ENCODE results near the gene RGS1.

Gene RGS1

DNA sequence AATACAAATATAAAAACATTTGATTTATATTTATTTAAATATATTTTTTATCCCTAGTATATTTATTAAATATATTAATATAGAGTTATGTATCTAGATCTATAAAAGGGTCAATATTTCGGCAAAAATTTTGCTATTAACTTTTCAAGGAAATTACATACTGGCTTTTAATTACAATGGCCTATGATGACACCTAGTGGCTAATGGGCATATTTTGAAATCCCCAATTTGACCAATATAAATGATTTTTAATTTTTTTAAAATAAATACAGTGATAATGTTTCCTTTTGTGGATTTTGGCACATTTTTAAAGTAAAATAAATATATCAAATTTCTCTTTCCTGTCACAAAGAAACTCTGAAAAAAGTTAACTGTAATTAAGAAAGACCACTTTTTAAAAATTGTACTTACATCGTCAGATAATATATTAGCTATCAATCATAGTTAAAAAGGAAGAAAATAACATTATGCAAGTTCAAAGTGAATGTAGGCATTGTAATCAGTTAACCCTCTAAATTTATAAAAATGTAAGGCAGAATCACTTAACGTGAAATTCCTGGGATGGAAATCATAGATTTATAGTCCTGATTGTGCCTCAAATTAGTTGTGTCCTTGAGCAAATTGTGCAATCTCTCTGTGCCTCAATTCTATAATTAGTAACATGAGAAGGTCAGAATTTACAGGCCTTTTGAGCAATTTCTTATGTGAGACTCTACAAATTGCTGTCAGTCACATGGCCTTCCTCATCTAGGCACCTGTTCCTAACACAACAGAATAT lies 34.7 kb downstream of the RGS1 start:
- Histone ChIP-seq H3K4me1 (ENCODE audit: low read length) (peaks cover 50% of the 10 kb centered on the region), H3K9me3 (replicated peaks; ENCODE audit: insufficient read depth, low read length) (no peaks in the 10 kb centered on the region), H3K79me2 (ENCODE audit: low read length) (no peaks in the 10 kb centered on the region), H4K20me1 (ENCODE audit: insufficient read depth, low read length) (no peaks in the 10 kb centered on the region), H3K36me3 (replicated peaks; ENCODE audit: insufficient read depth, low read length) (no peaks in the 10 kb centered on the region), H3F3A (ENCODE audit: insufficient read depth, low read length) (peaks cover 24% of the 10 kb centered on the region), H3K4me2 (ENCODE audit: low read depth, low read length) (peak overlapping the region; percentile 48; the same call in 1 of the 2 replicates), H3K27ac (ENCODE audit: low read length) (no peak overlapping the region), H3K9ac (ENCODE audit: low read length) (no peak overlapping the region), H2AFZ (ENCODE audit: low read length) (no peak overlapping the region), H3K27me3 (replicated peaks; ENCODE audit: insufficient read depth, low read length) (no peaks in the 10 kb centered on the region), H3K9me2 (replicated peaks; ENCODE audit: insufficient read depth, low read length) (no peaks in the 10 kb centered on the region), H3K4me3 (ENCODE audit: low read length) (no peak overlapping the region)
- peak; percentile 59 for DNase-seq
- TF ChIP-seq EZH2phosphoT487 (IDR thresholded peaks at IDR 0.05; ENCODE audit: low read length) (no peak), EZH2 (optimal IDR thresholded peaks at IDR 0.05; ENCODE audit: low read depth, low read length) (no peak)
- TF ChIP-seq, protein P1, sequence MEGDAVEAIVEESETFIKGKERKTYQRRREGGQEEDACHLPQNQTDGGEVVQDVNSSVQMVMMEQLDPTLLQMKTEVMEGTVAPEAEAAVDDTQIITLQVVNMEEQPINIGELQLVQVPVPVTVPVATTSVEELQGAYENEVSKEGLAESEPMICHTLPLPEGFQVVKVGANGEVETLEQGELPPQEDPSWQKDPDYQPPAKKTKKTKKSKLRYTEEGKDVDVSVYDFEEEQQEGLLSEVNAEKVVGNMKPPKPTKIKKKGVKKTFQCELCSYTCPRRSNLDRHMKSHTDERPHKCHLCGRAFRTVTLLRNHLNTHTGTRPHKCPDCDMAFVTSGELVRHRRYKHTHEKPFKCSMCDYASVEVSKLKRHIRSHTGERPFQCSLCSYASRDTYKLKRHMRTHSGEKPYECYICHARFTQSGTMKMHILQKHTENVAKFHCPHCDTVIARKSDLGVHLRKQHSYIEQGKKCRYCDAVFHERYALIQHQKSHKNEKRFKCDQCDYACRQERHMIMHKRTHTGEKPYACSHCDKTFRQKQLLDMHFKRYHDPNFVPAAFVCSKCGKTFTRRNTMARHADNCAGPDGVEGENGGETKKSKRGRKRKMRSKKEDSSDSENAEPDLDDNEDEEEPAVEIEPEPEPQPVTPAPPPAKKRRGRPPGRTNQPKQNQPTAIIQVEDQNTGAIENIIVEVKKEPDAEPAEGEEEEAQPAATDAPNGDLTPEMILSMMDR (IDR thresholded peaks at IDR 0.05; ENCODE audit: low read length) = peak; percentile 39

DNA sequence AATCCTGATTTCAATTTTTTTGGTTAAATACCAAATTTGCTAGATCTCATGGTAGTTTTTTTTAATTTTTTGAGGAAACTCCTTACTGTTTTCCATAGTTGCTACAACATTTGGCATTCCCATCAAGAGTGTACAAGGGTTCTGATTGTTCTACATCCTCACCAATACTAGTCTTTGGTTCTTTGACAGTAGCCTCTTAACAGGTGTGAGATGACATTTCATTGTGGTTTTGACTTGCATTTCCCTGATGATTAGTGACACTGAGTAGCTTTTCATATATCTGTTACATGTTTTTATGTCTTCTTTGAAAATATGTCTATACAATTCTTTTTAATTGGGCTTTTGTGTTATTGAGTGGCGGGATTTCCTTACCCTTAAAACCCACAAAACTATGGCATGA lies 39.5 kb downstream of the RGS1 start:
- H2AFZ ChIP-seq (ENCODE audit: low read length) = no peak overlapping the region
- H3F3A ChIP-seq (ENCODE audit: insufficient read depth, low read length) = peaks cover 3% of the 10 kb centered on the region; the same call in 1 of the 2 replicates
- H3K4me2 ChIP-seq (ENCODE audit: low read depth, low read length) = no peak overlapping the region
- H3K4me1 ChIP-seq (ENCODE audit: low read length) = peaks cover 13% of the 10 kb centered on the region
- H3K9me3 ChIP-seq (replicated peaks; ENCODE audit: insufficient read depth, low read length) = no peaks in the 10 kb centered on the region
- no peaks in the 10 kb centered on the region for H3K9me2 ChIP-seq (replicated peaks; ENCODE audit: insufficient read depth, low read length)
- no peak overlapping the region for H3K4me3 ChIP-seq (ENCODE audit: low read length)
- H3K9ac ChIP-seq (ENCODE audit: low read length) = no peak overlapping the region
- TF ChIP-seq EZH2 (optimal IDR thresholded peaks at IDR 0.05; ENCODE audit: low read depth, low read length) (no peak), EZH2phosphoT487 (IDR thresholded peaks at IDR 0.05; ENCODE audit: low read length) (no peak)
- TF ChIP-seq, protein P1 (IDR thresholded peaks at IDR 0.05; ENCODE audit: low read length) = no peak
- no peaks in the 10 kb centered on the region for H4K20me1 ChIP-seq (ENCODE audit: insufficient read depth, low read length)
- H3K79me2 ChIP-seq (ENCODE audit: low read length) = no peaks in the 10 kb centered on the region
- no peaks in the 10 kb centered on the region for H3K27me3 ChIP-seq (replicated peaks; ENCODE audit: insufficient read depth, low read length)
- H3K36me3 ChIP-seq (replicated peaks; ENCODE audit: insufficient read depth, low read length) = no peaks in the 10 kb centered on the region
- peak; percentile 60 for DNase-seq
- no peak overlapping the region; the same call in 1 of the 2 replicates for H3K27ac ChIP-seq (ENCODE audit: low read length)

DNA sequence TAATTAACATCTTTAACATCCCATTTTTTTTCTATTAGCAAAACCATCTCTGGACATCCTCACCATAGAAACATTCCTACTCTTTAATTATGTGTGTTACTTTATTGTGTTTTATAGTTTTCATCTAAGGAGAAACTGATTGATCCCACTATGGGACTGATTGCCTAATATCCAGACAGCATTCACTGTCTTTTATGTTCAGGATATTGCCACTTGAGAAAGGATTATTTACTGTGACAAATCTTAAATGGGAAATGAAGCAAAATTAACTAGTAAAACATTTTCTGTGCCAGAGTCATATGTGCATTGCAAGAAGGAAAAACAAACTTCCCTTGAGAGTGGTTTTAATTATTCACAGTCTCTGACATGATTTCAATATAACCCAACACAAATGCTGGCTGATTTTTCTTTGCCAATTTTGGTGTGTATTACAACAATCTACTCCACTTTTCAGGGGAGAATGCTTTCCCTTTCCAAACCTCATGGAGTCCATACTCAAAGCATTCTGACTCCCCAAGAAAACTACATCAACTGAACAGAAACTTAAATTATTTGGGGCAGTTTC lies 44.6 kb downstream of the RGS1 start:
- Histone ChIP-seq H3K79me2 (ENCODE audit: low read length) (no peaks in the 10 kb centered on the region), H3K27ac (ENCODE audit: low read length) (no peak overlapping the region), H3K4me2 (ENCODE audit: low read depth, low read length) (no peak overlapping the region), H3K4me3 (ENCODE audit: low read length) (no peak overlapping the region), H4K20me1 (ENCODE audit: insufficient read depth, low read length) (no peaks in the 10 kb centered on the region), H3K4me1 (ENCODE audit: low read length) (peaks cover 5% of the 10 kb centered on the region), H3K9ac (ENCODE audit: low read length) (no peak overlapping the region), H2AFZ (ENCODE audit: low read length) (no peak overlapping the region), H3F3A (ENCODE audit: insufficient read depth, low read length) (no peaks in the 10 kb centered on the region), H3K36me3 (replicated peaks; ENCODE audit: insufficient read depth, low read length) (no peaks in the 10 kb centered on the region), H3K27me3 (replicated peaks; ENCODE audit: insufficient read depth, low read length) (no peaks in the 10 kb centered on the region), H3K9me2 (replicated peaks; ENCODE audit: insufficient read depth, low read length) (no peaks in the 10 kb centered on the region), H3K9me3 (replicated peaks; ENCODE audit: insufficient read depth, low read length) (no peaks in the 10 kb centered on the region)
- no peak for TF ChIP-seq EZH2phosphoT487 (IDR thresholded peaks at IDR 0.05; ENCODE audit: low read length)
- TF ChIP-seq, protein P1 (IDR thresholded peaks at IDR 0.05; ENCODE audit: low read length) = no peak
- TF ChIP-seq EZH2 (optimal IDR thresholded peaks at IDR 0.05; ENCODE audit: low read depth, low read length) = no peak
- DNase-seq = no peak
